WTC11 (cell line): ENCODE measurements around the gene OPRL1. TPM values are rescaled to one million over a fixed set of nuclear protein-coding genes. Genes with fewer than 3 reads are reported as not detected.
A peak's percentile ranks its signal among the peaks of the same experiment; 100 is the strongest.

Source experiments
- ATAC-seq: fragments of 200-7000 bp; cut with Tn5 transposase; 2 replicates; pipeline ENCODE4 v1.10.0; 2021; ENCODE audit warnings: mild to moderate bottlenecking, moderate library complexity
- CTCF ChIA-PET: fragments of 300-600 bp; sonication (Branson Sonifier 250); formaldehyde crosslinking; loops from one replicate; lab custom pipeline; 2021; ENCODE audit warnings: antibody characterized with exemption; lab: Charles Lee
- POLR2A ChIA-PET: fragments of 350-600 bp; sonication (Branson Sonifier 250); formaldehyde crosslinking; loops from one replicate; lab custom pipeline; 2021; ENCODE audit warnings: antibody characterized with exemption; lab: Charles Lee
- DNase-seq: peaks from one replicate; pipeline ENCODE4 v3.0.0; 2021; ENCODE audit warnings: low spot score
- H3K27ac Mint-ChIP-seq: 2 replicates; pipeline ENCODE4 v1.8.0; 2021; ENCODE audit warnings: mixed read lengths
- H3K27me3 Mint-ChIP-seq: 2 replicates; pipeline ENCODE4 v1.8.0; 2021; ENCODE audit warnings: low read depth, mild to moderate bottlenecking, moderate library complexity, mixed read lengths
- H3K36me3 Mint-ChIP-seq: 2 replicates; pipeline ENCODE4 v1.8.0; 2021; ENCODE audit warnings: mixed read lengths
- H3K4me1 Mint-ChIP-seq: 2 replicates; pipeline ENCODE4 v1.8.0; 2022; ENCODE audit warnings: mixed read lengths
- H3K4me3 Mint-ChIP-seq: 2 replicates; pipeline ENCODE4 v1.8.0; 2021; ENCODE audit warnings: mild to moderate bottlenecking, moderate library complexity, mixed read lengths
- H3K9me3 Mint-ChIP-seq: 2 replicates; pipeline ENCODE4 v1.8.0; 2021; ENCODE audit warnings: mixed read lengths
- ATF2 ChIP-seq: sonication (generic); formaldehyde crosslinking; IDR thresholded peaks from 2 replicates; pipeline ENCODE4 v1.8.1; 2022; ENCODE audit warnings: low read depth, missing genetic modification reagents, borderline replicate concordance
- ATF6 ChIP-seq: sonication (generic); formaldehyde crosslinking; IDR thresholded peaks from 2 replicates; pipeline ENCODE4 v1.8.1; 2023; ENCODE audit warnings: mild to moderate bottlenecking, missing genetic modification reagents
- CREB1 ChIP-seq: sonication (generic); formaldehyde crosslinking; IDR thresholded peaks from 2 replicates; pipeline ENCODE4 v1.8.0; 2023; ENCODE audit warnings: mild to moderate bottlenecking, missing genetic modification reagents
- E2F1 ChIP-seq: sonication (generic); formaldehyde crosslinking; IDR thresholded peaks from 2 replicates; pipeline ENCODE4 v1.8.0; 2022; ENCODE audit warnings: mild to moderate bottlenecking, missing genetic modification reagents
- E2F5 ChIP-seq: sonication (generic); formaldehyde crosslinking; IDR thresholded peaks from 2 replicates; pipeline ENCODE4 v1.8.1; 2022; ENCODE audit warnings: mild to moderate bottlenecking, moderate library complexity, missing genetic modification reagents
- ERG ChIP-seq: fragments of 250-450 bp; sonication (Bioruptor Pico); IDR thresholded peaks from 2 replicates; pipeline ENCODE4 v1.8.0; 2021; ENCODE audit warnings: mild to moderate bottlenecking
- HMGXB4 ChIP-seq: sonication (generic); formaldehyde crosslinking; IDR thresholded peaks from 2 replicates; pipeline ENCODE4 v1.8.1; 2023; ENCODE audit warnings: mild to moderate bottlenecking, moderate library complexity, missing genetic modification reagents
- IRF2 ChIP-seq: sonication (generic); formaldehyde crosslinking; IDR thresholded peaks from 2 replicates; pipeline ENCODE4 v1.8.0; 2022; ENCODE audit warnings: low read depth, missing genetic modification reagents, borderline replicate concordance
- JAZF1 ChIP-seq: fragments of 250-450 bp; sonication (Bioruptor Pico); IDR thresholded peaks from 2 replicates; pipeline ENCODE4 v1.9.0; 2021; ENCODE audit warnings: moderate library complexity, mild to moderate bottlenecking, inconsistent platforms
- MYBL2 ChIP-seq: sonication (generic); formaldehyde crosslinking; IDR thresholded peaks from 2 replicates; pipeline ENCODE4 v1.8.1; 2023; ENCODE audit warnings: mild to moderate bottlenecking, moderate library complexity, missing genetic modification reagents
- NR2C2 ChIP-seq: sonication (generic); formaldehyde crosslinking; IDR thresholded peaks from 2 replicates; pipeline ENCODE4 v1.8.0; 2022; ENCODE audit warnings: mild to moderate bottlenecking, missing genetic modification reagents
- OVOL2 ChIP-seq: fragments of 250-450 bp; sonication (Bioruptor Pico); IDR thresholded peaks from 2 replicates; pipeline ENCODE4 v1.9.0; 2021; ENCODE audit warnings: mild to moderate bottlenecking, borderline replicate concordance
- PREB ChIP-seq: sonication (generic); formaldehyde crosslinking; IDR thresholded peaks from 2 replicates; pipeline ENCODE4 v1.8.1; 2022; ENCODE audit warnings: mild to moderate bottlenecking, missing genetic modification reagents, moderate library complexity, borderline replicate concordance
- RORB ChIP-seq: fragments of 250-450 bp; sonication (Bioruptor Pico); IDR thresholded peaks from 2 replicates; pipeline ENCODE4 v1.9.0; 2021; ENCODE audit warnings: mild to moderate bottlenecking
- SOX15 ChIP-seq: fragments of 250-450 bp; sonication (Bioruptor Pico); IDR thresholded peaks from 2 replicates; pipeline ENCODE4 v1.9.0; 2021; ENCODE audit warnings: mild to moderate bottlenecking
- SP1 ChIP-seq: sonication (generic); formaldehyde crosslinking; conservative IDR thresholded peaks from 2 replicates; pipeline ENCODE4 v1.8.1; 2022; ENCODE audit warnings: missing genetic modification reagents
- TCF7 ChIP-seq: sonication (generic); formaldehyde crosslinking; IDR thresholded peaks from 2 replicates; pipeline ENCODE4 v1.8.0; 2022; ENCODE audit warnings: mild to moderate bottlenecking, low read depth, missing genetic modification reagents, moderate library complexity
- TEAD1 ChIP-seq: sonication (generic); formaldehyde crosslinking; IDR thresholded peaks from 2 replicates; pipeline ENCODE4 v1.8.0; 2022; ENCODE audit warnings: mild to moderate bottlenecking, missing genetic modification reagents
- TEAD4 ChIP-seq: sonication (generic); formaldehyde crosslinking; IDR thresholded peaks from 2 replicates; pipeline ENCODE4 v1.8.0; 2022; ENCODE audit warnings: mild to moderate bottlenecking, missing genetic modification reagents
- TP53 ChIP-seq: sonication (generic); formaldehyde crosslinking; IDR thresholded peaks from 2 replicates; pipeline ENCODE4 v1.8.1; 2023; ENCODE audit warnings: mild to moderate bottlenecking, missing genetic modification reagents
- ZMAT4 ChIP-seq: fragments of 250-450 bp; sonication (Bioruptor Pico); IDR thresholded peaks from 2 replicates; pipeline ENCODE4 v1.9.0; 2021; ENCODE audit warnings: mild to moderate bottlenecking
- ZNF121 ChIP-seq: sonication (generic); formaldehyde crosslinking; IDR thresholded peaks from 2 replicates; pipeline ENCODE4 v1.8.0; 2023; ENCODE audit warnings: missing genetic modification reagents
- ZNF416 ChIP-seq: fragments of 250-450 bp; sonication (Bioruptor Pico); IDR thresholded peaks from 2 replicates; pipeline ENCODE4 v1.9.0; 2021; ENCODE audit warnings: mild to moderate bottlenecking, inconsistent platforms
- ZSCAN18 ChIP-seq: fragments of 250-450 bp; sonication (Bioruptor Pico); IDR thresholded peaks from 2 replicates; pipeline ENCODE4 v2.1.2; 2022; ENCODE audit warnings: mild to moderate bottlenecking, moderate library complexity
- total RNA-seq: library from RNA; stranded (reverse); gene quantifications from 3 replicates; pipeline ENCODE4 v1.2.3, GENCODE V29; 2021

OPRL1 gene
- total RNA-seq, 1 experiment from 2014 or later = 2.0 TPM

GRCh38 chr20:64077541-64077875 is 2.4 kb upstream of the OPRL1 start:
- TF ChIP-seq TEAD1 = no peak
- no peak for TF ChIP-seq PREB
- TF ChIP-seq SOX15 = no peak
- no peak for TF ChIP-seq HMGXB4
- no peak for TF ChIP-seq CREB1 (CRISPR knock-in tag)
- no peak for TF ChIP-seq ATF6 (CRISPR knock-in tag)
- TF ChIP-seq NR2C2 (CRISPR knock-in tag) = no peak
- no peak for TF ChIP-seq RORB (CRISPR knock-in tag)
- no peak for TF ChIP-seq JAZF1
- TF ChIP-seq TCF7 (CRISPR knock-in tag) = no peak
- TF ChIP-seq ZMAT4 = no peak
- TF ChIP-seq MYBL2 = no peak
- no peaks in the 10 kb centered on the region for H3K9me3 Mint-ChIP-seq
- ChIA-PET CTCF (interaction anchor here (2.3 to 4.2 kb wide), 3 partner anchors 11 to 97 kb away, joined by 9 to 16 read pairs (median 15); partner anchors contain the start of gene PRPF6), POLR2A (no interaction called here)
- no peak for DNase-seq
- H3K27me3 Mint-ChIP-seq = peaks cover 23% of the 10 kb centered on the region
- ATAC-seq = no peak
- H3K4me1 Mint-ChIP-seq = peaks cover 21% of the 10 kb centered on the region
- no peak overlapping the region for H3K4me3 Mint-ChIP-seq
- no peak overlapping the region for H3K27ac Mint-ChIP-seq
- H3K36me3 Mint-ChIP-seq = no peaks in the 10 kb centered on the region

- POLR2A ChIA-PET = no interaction called here
- Mint-ChIP-seq H3K27me3 (peaks cover 27% of the 10 kb centered on the region), H3K36me3 (no peaks in the 10 kb centered on the region), H3K4me3 (peak overlapping the region; percentile 64; the same call in 1 of the 2 replicates), H3K27ac (no peak overlapping the region), H3K9me3 (no peaks in the 10 kb centered on the region), H3K4me1 (peaks cover 24% of the 10 kb centered on the region)
- no peak; the same call in 1 of the 2 replicates for ATAC-seq
- CTCF ChIA-PET = interaction anchor here (0.7 to 4.2 kb wide), 5 partner anchors 12 to 97 kb away, joined by 3 to 16 read pairs (median 9); partner anchors contain the start of gene PRPF6
- no peak for DNase-seq
- TF ChIP-seq ZNF121 (CRISPR knock-in tag) (no peak), IRF2 (no peak), SP1 (CRISPR knock-in tag) (no peak), TP53 (CRISPR knock-in tag) (no peak), ZNF416 (CRISPR knock-in tag) (no peak), ZMAT4 (no peak), TEAD4 (CRISPR knock-in tag) (no peak), ERG (CRISPR knock-in tag) (no peak), E2F5 (CRISPR knock-in tag) (no peak), ZSCAN18 (no peak), OVOL2 (CRISPR knock-in tag) (no peak), ATF2 (CRISPR knock-in tag) (no peak), E2F1 (CRISPR knock-in tag) (no peak)
These were observed 1.9 kb upstream of the OPRL1 start for GRCh38 chr20:64077876-64078551.
